BLaER1 (cell line): ENCODE results near the gene MILR1.

ENCODE experiments used
- H3K27ac ChIP-seq: shearing (Covaris generic); formaldehyde crosslinking; 2 replicates; pipeline ENCODE4 v1.8.1; 2022
- H3K27me3 ChIP-seq: shearing (Covaris generic); formaldehyde crosslinking; 2 replicates; pipeline ENCODE4 v1.8.1; 2022
- H3K36me3 ChIP-seq: shearing (Covaris generic); formaldehyde crosslinking; 2 replicates; pipeline ENCODE4 v1.8.1; 2022
- H3K4me1 ChIP-seq: shearing (Covaris generic); formaldehyde crosslinking; 2 replicates; pipeline ENCODE4 v1.8.1; 2022
- H3K4me2 ChIP-seq: shearing (Covaris generic); formaldehyde crosslinking; 2 replicates; pipeline ENCODE4 v1.8.1; 2022
- H3K4me3 ChIP-seq: shearing (Covaris generic); formaldehyde crosslinking; 2 replicates; pipeline ENCODE4 v1.8.1; 2022
- H3K9ac ChIP-seq: shearing (Covaris generic); formaldehyde crosslinking; 2 replicates; pipeline ENCODE4 v1.8.1; 2022
- H3K9me3 ChIP-seq: shearing (Covaris generic); formaldehyde crosslinking; 2 replicates; pipeline ENCODE4 v1.8.1; 2022
- H4K20me1 ChIP-seq: shearing (Covaris generic); formaldehyde crosslinking; 2 replicates; pipeline ENCODE4 v1.8.1; 2022
- Cebpa-rat ChIP-seq: shearing (Covaris generic); IDR thresholded peaks from 2 replicates; pipeline ENCODE4 v1.8.1; 2022

MILR1 gene, protein sequence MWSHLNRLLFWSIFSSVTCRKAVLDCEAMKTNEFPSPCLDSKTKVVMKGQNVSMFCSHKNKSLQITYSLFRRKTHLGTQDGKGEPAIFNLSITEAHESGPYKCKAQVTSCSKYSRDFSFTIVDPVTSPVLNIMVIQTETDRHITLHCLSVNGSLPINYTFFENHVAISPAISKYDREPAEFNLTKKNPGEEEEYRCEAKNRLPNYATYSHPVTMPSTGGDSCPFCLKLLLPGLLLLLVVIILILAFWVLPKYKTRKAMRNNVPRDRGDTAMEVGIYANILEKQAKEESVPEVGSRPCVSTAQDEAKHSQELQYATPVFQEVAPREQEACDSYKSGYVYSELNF

DNA sequence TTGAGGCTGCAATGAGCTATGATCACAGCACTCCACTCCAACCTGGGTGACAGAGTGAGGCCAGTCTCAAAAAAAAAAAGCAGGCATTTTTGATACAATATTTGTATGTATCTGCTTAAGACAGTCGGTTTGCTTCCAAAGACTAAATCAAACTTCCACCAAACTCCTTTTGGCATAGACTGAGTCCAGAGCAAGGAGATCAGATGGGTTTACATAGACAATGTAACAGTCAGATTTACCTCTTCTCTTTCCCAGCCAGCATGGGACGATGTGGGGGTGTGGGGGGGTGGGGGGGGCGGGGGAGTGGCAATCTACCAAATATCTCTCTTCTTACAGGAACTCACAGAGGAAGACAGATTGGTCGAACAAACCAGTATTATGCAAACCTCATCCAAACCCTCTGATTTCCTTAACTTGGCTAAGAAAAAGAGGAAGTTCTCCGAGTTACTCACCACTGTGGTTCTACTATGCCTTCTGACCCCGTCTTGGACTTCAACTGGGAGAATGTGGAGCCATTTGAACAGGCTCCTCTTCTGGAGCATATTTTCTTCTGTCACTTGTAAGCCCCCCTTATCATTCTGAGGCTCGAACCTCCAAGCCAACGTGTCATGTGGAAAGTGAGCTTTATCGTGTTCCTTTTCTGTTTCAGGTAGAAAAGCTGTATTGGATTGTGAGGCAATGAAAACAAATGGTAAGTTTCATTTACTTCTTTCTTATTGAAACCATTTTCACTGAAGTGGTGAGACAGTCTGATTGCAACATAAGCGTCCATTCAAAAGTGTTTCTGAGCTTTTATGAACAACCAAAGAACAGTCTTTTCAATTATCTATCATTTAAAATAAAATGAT is at the start of gene MILR1:
TSS of gene MILR1 (plus strand) at position 451 of the 848 bp plus-strand sequence. CDS start at position 505, 54 bp downstream.
- H3K36me3 ChIP-seq, result peaks cover 29% of the 10 kb centered on the region
- no peaks in the 10 kb centered on the region for H4K20me1 ChIP-seq
- H3K27me3 ChIP-seq, result no peaks in the 10 kb centered on the region
- peak within 1 kb of the TSS; percentile 86 for H3K4me2 ChIP-seq
- H3K4me3 ChIP-seq, result peak within 1 kb of the TSS; percentile 61
- peak within 1 kb of the TSS; percentile 87 for H3K27ac ChIP-seq
- no peak; the same call in 1 of the 2 replicates for TF ChIP-seq Cebpa-rat
- peak within 1 kb of the TSS; percentile 79 for H3K9ac ChIP-seq
- H3K9me3 ChIP-seq, result no peaks in the 10 kb centered on the region
- H3K4me1 ChIP-seq, result peaks cover 65% of the 10 kb centered on the region

DNA sequence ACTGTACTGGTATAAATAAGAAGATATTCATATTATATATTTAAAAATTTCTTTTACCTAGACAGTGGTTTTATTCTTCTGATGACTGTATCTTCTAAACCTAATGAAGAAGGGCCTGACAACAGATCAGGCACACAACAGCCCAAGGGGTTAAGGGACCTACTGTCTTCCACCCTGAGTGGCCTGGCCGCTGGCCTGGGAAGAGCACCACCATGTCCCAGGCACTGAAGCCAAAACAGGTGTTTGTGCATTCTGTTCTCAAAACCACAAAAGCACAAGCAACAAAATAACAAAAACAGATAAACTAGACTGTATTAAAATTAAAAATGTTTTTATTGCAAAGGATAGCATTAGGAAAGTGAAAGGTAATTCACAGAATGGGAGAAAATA is 49.2 kb upstream of the MILR1 start:
- H3K4me1 ChIP-seq, result peaks cover 81% of the 10 kb centered on the region
- no peak overlapping the region for H3K9ac ChIP-seq
- peak overlapping the region; percentile 90 for H3K4me2 ChIP-seq
- H3K27ac ChIP-seq, result peak overlapping the region; percentile 49; the same call in 1 of the 2 replicates
- H4K20me1 ChIP-seq, result no peaks in the 10 kb centered on the region
- TF ChIP-seq Cebpa-rat, result no peak
- no peaks in the 10 kb centered on the region; the same call in 1 of the 2 replicates for H3K9me3 ChIP-seq
- H3K27me3 ChIP-seq, result no peaks in the 10 kb centered on the region
- no peaks in the 10 kb centered on the region for H3K36me3 ChIP-seq
- H3K4me3 ChIP-seq, result no peak overlapping the region

DNA sequence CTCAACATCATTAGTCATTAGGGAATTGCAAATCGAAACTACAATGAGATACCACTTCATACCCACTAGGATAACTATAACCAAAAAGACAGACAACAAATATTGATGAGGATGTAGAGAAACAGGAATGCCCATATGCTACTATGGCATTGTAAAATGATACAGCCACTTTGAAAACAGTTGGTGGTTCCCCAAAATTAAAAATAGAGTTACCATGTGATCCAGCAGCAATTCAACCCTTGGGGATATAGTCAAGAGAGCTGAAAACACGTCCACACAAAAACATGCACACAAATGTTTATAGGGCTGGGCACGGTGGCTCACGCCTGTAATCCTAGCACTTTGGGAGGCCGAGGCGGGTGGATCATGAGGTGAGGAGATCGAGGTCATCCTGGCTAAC is 48.3 kb upstream of the MILR1 start:
- TF ChIP-seq Cebpa-rat, result no peak
- H3K27ac ChIP-seq, result no peak overlapping the region
- no peak overlapping the region for H3K9ac ChIP-seq
- no peaks in the 10 kb centered on the region; the same call in 1 of the 2 replicates for H3K9me3 ChIP-seq
- no peaks in the 10 kb centered on the region for H4K20me1 ChIP-seq
- H3K4me3 ChIP-seq, result no peak overlapping the region
- no peaks in the 10 kb centered on the region for H3K36me3 ChIP-seq
- peak overlapping the region; percentile 90 for H3K4me2 ChIP-seq
- no peaks in the 10 kb centered on the region for H3K27me3 ChIP-seq
- H3K4me1 ChIP-seq, result peaks cover 90% of the 10 kb centered on the region

GRCh38 chr17:64401244-64401860 is 47.6 kb upstream of the MILR1 start:
- H3K4me3 ChIP-seq, result no peak overlapping the region
- H3K27me3 ChIP-seq, result no peaks in the 10 kb centered on the region
- no peaks in the 10 kb centered on the region for H4K20me1 ChIP-seq
- no peaks in the 10 kb centered on the region; the same call in 1 of the 2 replicates for H3K9me3 ChIP-seq
- peaks cover 89% of the 10 kb centered on the region for H3K4me1 ChIP-seq
- H3K36me3 ChIP-seq, result no peaks in the 10 kb centered on the region
- H3K9ac ChIP-seq, result no peak overlapping the region
- TF ChIP-seq Cebpa-rat, result no peak
- H3K4me2 ChIP-seq, result peak overlapping the region; percentile 90
- H3K27ac ChIP-seq, result no peak overlapping the region

DNA sequence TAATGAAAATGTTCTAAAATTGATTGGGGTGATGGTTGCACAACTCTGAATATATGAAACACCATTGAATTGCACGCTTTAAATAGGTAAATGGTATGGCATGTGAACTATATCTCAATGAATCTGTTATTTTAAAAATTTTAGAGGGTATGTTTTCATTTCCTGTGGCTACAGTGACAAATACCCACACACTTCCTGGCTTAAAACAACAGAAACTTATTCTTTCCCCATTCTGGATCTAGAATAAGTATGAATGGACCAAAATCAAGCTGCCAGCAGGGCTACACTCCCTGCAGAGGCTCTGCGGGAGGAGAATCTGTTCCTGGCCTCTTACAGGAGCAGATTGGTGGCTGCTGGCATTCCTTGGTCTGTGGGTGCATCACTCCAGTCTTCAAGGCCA is 47.0 kb upstream of the MILR1 start:
- no peak overlapping the region for H3K4me3 ChIP-seq
- H3K4me1 ChIP-seq, result peaks cover 85% of the 10 kb centered on the region
- no peaks in the 10 kb centered on the region; the same call in 1 of the 2 replicates for H3K9me3 ChIP-seq
- peak overlapping the region; percentile 22; the same call in 1 of the 2 replicates for H3K27ac ChIP-seq
- peak overlapping the region; percentile 90 for H3K4me2 ChIP-seq
- TF ChIP-seq Cebpa-rat, result no peak
- H3K27me3 ChIP-seq, result no peaks in the 10 kb centered on the region
- H3K9ac ChIP-seq, result no peak overlapping the region
- no peaks in the 10 kb centered on the region for H4K20me1 ChIP-seq
- no peaks in the 10 kb centered on the region for H3K36me3 ChIP-seq

DNA sequence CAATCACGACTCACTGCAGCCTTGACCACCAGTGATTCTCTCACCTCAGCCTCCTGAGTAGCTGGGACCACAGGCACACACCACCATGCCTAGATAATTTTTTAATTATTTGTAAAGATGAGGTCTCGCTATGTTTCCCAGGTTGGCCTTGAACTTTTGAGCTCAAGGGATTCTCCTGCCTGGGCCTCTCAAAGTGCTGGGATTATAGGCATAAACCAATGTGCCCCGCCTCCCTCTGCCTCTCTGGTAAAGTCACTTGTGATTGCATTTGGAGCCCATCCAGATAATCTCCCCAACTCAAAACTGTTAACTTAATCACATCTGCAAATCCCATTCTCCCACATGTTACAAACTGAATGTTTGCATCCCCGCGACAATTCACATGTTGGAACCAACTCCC is 46.4 kb upstream of the MILR1 start:
- Histone ChIP-seq H3K27ac (no peak overlapping the region), H3K36me3 (no peaks in the 10 kb centered on the region), H3K4me3 (no peak overlapping the region), H3K4me2 (no peak overlapping the region; the same call in 1 of the 2 replicates), H3K27me3 (no peaks in the 10 kb centered on the region), H3K9me3 (no peaks in the 10 kb centered on the region; the same call in 1 of the 2 replicates), H3K4me1 (peaks cover 84% of the 10 kb centered on the region), H3K9ac (no peak overlapping the region), H4K20me1 (no peaks in the 10 kb centered on the region)
- TF ChIP-seq Cebpa-rat, result no peak

DNA sequence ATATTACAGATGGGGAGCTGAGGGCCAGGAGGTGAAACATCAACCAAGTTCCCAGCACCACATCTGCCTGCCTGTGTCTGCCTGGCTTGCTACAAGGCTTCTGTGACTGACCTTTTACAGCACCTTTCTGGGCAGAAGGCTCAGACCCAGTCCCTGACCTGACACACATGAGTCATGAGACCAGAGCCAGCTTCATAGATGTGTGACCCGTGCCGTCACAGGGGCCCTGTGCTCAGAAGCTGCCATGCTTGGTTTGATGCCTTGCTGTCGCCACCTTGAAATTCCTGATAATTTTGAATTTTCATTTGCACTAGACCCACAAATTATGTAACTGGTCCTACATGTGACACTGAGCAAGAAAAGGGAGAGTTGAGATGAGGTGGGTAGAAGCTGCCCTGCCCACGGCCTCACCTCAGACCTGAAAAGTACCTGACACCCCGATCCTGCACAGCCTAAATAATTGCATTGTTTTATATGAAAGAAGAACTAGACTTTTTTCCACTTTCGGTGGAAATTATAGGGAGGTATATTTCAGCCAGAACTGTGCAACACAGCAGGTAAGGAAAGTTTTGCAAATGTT is 44.9 kb upstream of the MILR1 start:
- Histone ChIP-seq H3K36me3 (no peaks in the 10 kb centered on the region), H3K9ac (no peak overlapping the region), H3K4me3 (no peak overlapping the region), H3K27me3 (no peaks in the 10 kb centered on the region), H3K27ac (peak overlapping the region; percentile 18; the same call in 1 of the 2 replicates), H3K4me2 (peak overlapping the region; percentile 47), H3K9me3 (no peaks in the 10 kb centered on the region; the same call in 1 of the 2 replicates), H3K4me1 (peaks cover 69% of the 10 kb centered on the region), H4K20me1 (no peaks in the 10 kb centered on the region)
- TF ChIP-seq Cebpa-rat, result no peak

DNA sequence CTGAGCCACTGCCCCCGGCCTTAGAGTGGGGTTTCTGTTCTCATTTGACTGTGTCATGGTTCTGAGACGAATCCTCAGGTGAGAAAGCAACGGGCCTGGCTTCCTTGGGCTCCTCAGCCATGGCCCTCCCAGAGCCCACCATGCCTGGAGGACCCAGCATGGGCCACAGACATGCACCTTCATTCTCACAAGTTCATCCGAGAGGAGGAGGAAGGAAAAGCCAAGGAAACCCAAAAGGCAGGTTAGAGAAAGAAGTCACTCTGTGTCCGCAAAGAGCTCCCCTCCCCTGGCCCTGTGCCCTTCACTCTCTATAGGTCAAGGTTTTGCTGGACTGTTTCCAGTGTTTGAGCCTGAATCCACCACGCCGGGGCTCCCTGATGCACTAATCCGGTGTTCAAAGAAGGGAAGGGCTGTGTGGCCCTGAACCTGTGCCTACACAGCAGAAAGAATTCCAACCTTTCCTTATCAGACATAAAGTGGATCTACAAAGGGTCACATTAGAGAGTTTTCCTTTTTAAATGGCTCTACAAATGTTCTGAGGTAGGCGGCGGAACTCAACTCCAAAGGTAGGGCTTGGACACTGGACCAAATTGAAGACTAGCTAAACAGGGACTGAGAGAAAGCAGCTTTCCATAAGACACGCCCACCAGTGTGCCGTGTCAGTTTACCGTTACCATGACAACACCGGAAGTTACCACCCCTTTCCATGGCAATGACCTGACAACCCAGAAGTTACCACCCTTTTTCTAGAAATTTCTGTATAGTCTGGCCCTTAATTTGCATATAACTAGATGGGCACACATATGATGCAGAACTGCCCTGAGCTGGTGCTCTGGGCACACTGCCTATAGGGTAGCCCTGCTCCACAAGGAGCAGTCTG is 42.4 kb upstream of the MILR1 start:
- Histone ChIP-seq H4K20me1 (no peaks in the 10 kb centered on the region), H3K9ac (no peak overlapping the region), H3K4me3 (no peak overlapping the region), H3K27ac (no peak overlapping the region), H3K4me1 (peaks cover 64% of the 10 kb centered on the region), H3K4me2 (no peak overlapping the region), H3K27me3 (no peaks in the 10 kb centered on the region), H3K9me3 (no peaks in the 10 kb centered on the region; the same call in 1 of the 2 replicates), H3K36me3 (no peaks in the 10 kb centered on the region)
- TF ChIP-seq Cebpa-rat, result no peak
